Natural killer cell (primary cell): ENCODE data around the gene MCRIP2. TPM values are rescaled to one million over a fixed set of nuclear protein-coding genes. Genes with fewer than 3 reads are reported as not detected.
A peak's percentile ranks its signal among the peaks of the same experiment; 100 is the strongest.

Experiments
- ATAC-seq, 3 donors: fragments of 150-1000 bp in 2 of 3; fragments of 200-7000 bp in 1 of 3; cut with Tn5 transposase; 1 replicate in 1 of 3; 2 replicates in 2 of 3; pipeline ENCODE4 v1.10.0; 2021; ENCODE audit warnings: mild to moderate bottlenecking in 2 of 3, moderate library complexity in 2 of 3
- DNase-seq, 2 donors: peaks; one replicate each; pipeline versions ENCODE4 v3.0.0 to v3.0.0-alpha.2; 2013 to 2021; ENCODE audit warnings: mixed read lengths in 1 of 2
- H3K27ac ChIP-seq: one replicate; pipeline ENCODE4 v1.5.1; 2013; ENCODE audit warnings: mild to moderate bottlenecking, low read length
- H3K27me3 ChIP-seq: one replicate; pipeline ENCODE4 v1.6.1; 2013; ENCODE audit warnings: low read length; ENCODE audit not compliant: control insufficient read depth, insufficient read depth
- H3K36me3 ChIP-seq: one replicate; pipeline ENCODE4 v1.6.1; 2013; ENCODE audit warnings: low read length; ENCODE audit not compliant: control insufficient read depth, insufficient read depth
- H3K4me1 ChIP-seq: one replicate; pipeline ENCODE4 v1.6.1; 2013; ENCODE audit warnings: low read length; ENCODE audit not compliant: control insufficient read depth, insufficient read depth
- H3K4me3 ChIP-seq: one replicate; pipeline ENCODE4 v1.5.1; 2013; ENCODE audit warnings: low read length
- H3K9me3 ChIP-seq: one replicate; pipeline ENCODE4 v1.6.1; 2013; ENCODE audit warnings: low read length; ENCODE audit not compliant: control insufficient read depth, insufficient read depth
- H3K27ac Mint-ChIP-seq, 2 donors: one replicate each; pipeline ENCODE4 v1.8.0; 2022; ENCODE audit warnings: mild to moderate bottlenecking in 2 of 2, mixed read lengths in 2 of 2, moderate library complexity in 1 of 2
- H3K27me3 Mint-ChIP-seq, 2 donors: one replicate each; pipeline ENCODE4 v1.8.0; 2022; ENCODE audit warnings: low read depth in 2 of 2, mixed read lengths in 2 of 2
- H3K36me3 Mint-ChIP-seq: one replicate; pipeline ENCODE4 v1.8.0; 2022; ENCODE audit warnings: mixed read lengths
- H3K4me1 Mint-ChIP-seq, 2 donors: one replicate each; pipeline ENCODE4 v1.8.0; 2022; ENCODE audit warnings: mixed read lengths in 2 of 2
- H3K4me3 Mint-ChIP-seq: one replicate; pipeline ENCODE4 v1.8.0; 2022; ENCODE audit warnings: mild to moderate bottlenecking, moderate library complexity, mixed read lengths
- H3K9me3 Mint-ChIP-seq, 2 donors: one replicate each; pipeline ENCODE4 v1.8.0; 2022; ENCODE audit warnings: mixed read lengths in 2 of 2
- CTCF ChIP-seq: fragments of 200-600 bp; IDR thresholded peaks from one replicate; pipeline ENCODE4 v1.8.0; 2022; ENCODE audit warnings: antibody characterized with exemption
- WGBS: methylation state at CpG from one replicate; pipeline ENCODE4 v1.1.7; 2013; ENCODE audit warnings: missing lambda C conversion rate; ENCODE audit not compliant: insufficient coverage; 5-methylcytosine and 5-hydroxymethylcytosine counted together
- intact Hi-C: fragments of 100-400 bp; cut with micrococcal nuclease; formaldehyde crosslinking; loops from one replicate; pipeline ENCODE4 v1.14.2; 2022
- total RNA-seq, 4 donors: library from RNA; stranded (reverse); fragments of 120-200 nt in 1 of 4; gene quantifications; one replicate each; pipeline versions ENCODE4 v1.2.3 to v1.2.4, GENCODE V29; 2013 to 2022

Gene MCRIP2
- total RNA-seq, 3 donors from 2014 or later (not counting 1 experiment from before 2014, with no cell fraction given) = 11.3 to 17.4 (median 15.7) TPM

GRCh38 chr16:644556-644955 lies 2.9 kb downstream of the MCRIP2 start:
- Mint-ChIP-seq H3K36me3 (no peaks in the 10 kb centered on the region), H3K9me3 (no peaks in the 10 kb centered on the region), H3K4me1 (peaks cover 0 to 18% of the 10 kb centered on the region in 2 donors), H3K27ac (no peak overlapping the region), H3K4me3 (peak overlapping the region; percentile 8), H3K27me3 (no peaks in the 10 kb centered on the region)
- Histone ChIP-seq H3K27me3 (no peaks in the 10 kb centered on the region), H3K9me3 (no peaks in the 10 kb centered on the region), H3K4me1 (peaks cover 38% of the 10 kb centered on the region), H3K4me3 (no peak overlapping the region), H3K27ac (no peak overlapping the region), H3K36me3 (no peaks in the 10 kb centered on the region)
- TF ChIP-seq CTCF = no peak
- ATAC-seq (no peak), DNase-seq (no peak)
- intact Hi-C loops = no loop called here
- 96% methylated on average over 12 of the region's 12 CpGs for WGBS

- H3K36me3 ChIP-seq = no peaks in the 10 kb centered on the region
- ATAC-seq (no peak), DNase-seq (no peak)
- no peaks in the 10 kb centered on the region for H3K36me3 Mint-ChIP-seq
- no peak overlapping the region for H3K27ac ChIP-seq
- no peak overlapping the region for H3K4me3 Mint-ChIP-seq
- TF ChIP-seq CTCF = no peak
- no peaks in the 10 kb centered on the region for H3K27me3 ChIP-seq
- no peaks in the 10 kb centered on the region for H3K9me3 Mint-ChIP-seq
- H3K27ac Mint-ChIP-seq = no peak overlapping the region
- no peaks in the 10 kb centered on the region for H3K27me3 Mint-ChIP-seq
- peaks cover 0 to 17% of the 10 kb centered on the region in 2 donors for H3K4me1 Mint-ChIP-seq
- H3K4me3 ChIP-seq = no peak overlapping the region
- 94% methylated on average over 32 of the region's 32 CpGs for WGBS
- H3K9me3 ChIP-seq = no peaks in the 10 kb centered on the region
- intact Hi-C loops = no loop called here
- peaks cover 40% of the 10 kb centered on the region for H3K4me1 ChIP-seq
These were observed 4.4 kb downstream of the MCRIP2 start for GRCh38 chr16:645852-646678.

- Histone ChIP-seq H3K36me3 (no peaks in the 10 kb centered on the region), H3K4me3 (no peak overlapping the region), H3K9me3 (no peaks in the 10 kb centered on the region), H3K27me3 (no peaks in the 10 kb centered on the region), H3K4me1 (peaks cover 35% of the 10 kb centered on the region), H3K27ac (no peak overlapping the region)
- Mint-ChIP-seq H3K4me1 (peaks cover 0 to 17% of the 10 kb centered on the region in 2 donors), H3K9me3 (no peaks in the 10 kb centered on the region), H3K27ac (no peak overlapping the region), H3K4me3 (no peak overlapping the region), H3K27me3 (no peaks in the 10 kb centered on the region), H3K36me3 (no peaks in the 10 kb centered on the region)
- no peak for TF ChIP-seq CTCF
- intact Hi-C loops = no loop called here
- no peak for ATAC-seq
- WGBS = 94% methylated on average over 22 of the region's 22 CpGs
- DNase-seq = no peak
These were observed 5.1 kb downstream of the MCRIP2 start for GRCh38 chr16:646679-647172.
